GM18951 (cell line): ENCODE data around the gene CEP170B.
"Not testable (repeated sequence)": the region's sequence is repeated elsewhere in the genome, so short reads cannot be mapped to it uniquely, and the experiment has no call there.

Source experiments
- POLR2A ChIP-seq: IDR thresholded peaks from 4 replicates; pipeline ENCODE4 v1.6.1; 2011; ENCODE audit warnings: mild to moderate bottlenecking; ENCODE audit not compliant: insufficient read length, insufficient read depth; ENCODE audit errors: extremely low read depth
- in situ Hi-C: fragments of 300-500 bp; cut with MboI; formaldehyde crosslinking; loops from one replicate; pipeline ENCODE4 v1.12.0; 2022; ENCODE audit warnings: low sequenced_read_pairs, mixed read lengths, inconsistent platforms; ENCODE audit not compliant: unreplicated experiment

Gene CEP170B

GRCh38 chr14:104888489-104889374 lies 23.7 kb downstream of the CEP170B start:
- no peak for TF ChIP-seq POLR2A
- in situ Hi-C loops = no loop called here

- in situ Hi-C loops = no loop called here
- TF ChIP-seq POLR2A = no peak
Observed at GRCh38 chr14:104889375-104889757, 24.3 kb downstream of the CEP170B start.

GRCh38 chr14:104890292-104890691 lies 25.2 kb downstream of the CEP170B start:
- in situ Hi-C loops = not testable (repeated sequence)

GRCh38 chr14:104891121-104891551 lies 26.1 kb downstream of the CEP170B start:
- in situ Hi-C loops = no loop called here
- TF ChIP-seq POLR2A = no peak

GRCh38 chr14:104891664-104892530 lies 26.8 kb downstream of the CEP170B start:
- no peak for TF ChIP-seq POLR2A

GRCh38 chr14:104892531-104893434 lies 27.7 kb downstream of the CEP170B start:
- no peak for TF ChIP-seq POLR2A
- in situ Hi-C loops = no loop called here

More at GRCh38 chr14:104891664-104892530, 26.8 kb downstream of the CEP170B start:
- in situ Hi-C loops = no loop called here

GRCh38 chr14:104893435-104894207 lies 28.6 kb downstream of the CEP170B start:
- in situ Hi-C loops = no loop called here
- TF ChIP-seq POLR2A = no peak

- no peak for TF ChIP-seq POLR2A
- in situ Hi-C loops = no loop called here
Observed at GRCh38 chr14:104894331-104895206, 29.5 kb downstream of the CEP170B start.

GRCh38 chr14:104895207-104895785 lies 30.2 kb downstream of the CEP170B start:
- no peak for TF ChIP-seq POLR2A
- in situ Hi-C loops = no loop called here

GRCh38 chr14:104895786-104896661 lies 31.0 kb downstream of the CEP170B start:
- in situ Hi-C loops = no loop called here

More at GRCh38 chr14:104895786-104896661, 31.0 kb downstream of the CEP170B start:
- no peak for TF ChIP-seq POLR2A
